Brain microvascular endothelial cell (primary cell): ENCODE measurements around the gene LAMC1.
A peak's percentile ranks its signal among the peaks of the same experiment; 100 is the strongest.

Experiments used
- DNase-seq: peaks from one replicate; pipeline ENCODE4 v3.0.0-alpha.2; 2020
- H3K27ac ChIP-seq: fragments of 250-450 bp; sonication (Bioruptor Pico); 2 replicates; pipeline ENCODE4 v1.5.1; 2020; ENCODE audit warnings: mild to moderate bottlenecking, moderate library complexity
- H3K27me3 ChIP-seq: fragments of 250-450 bp; sonication (Bioruptor Pico); replicated peaks from 2 replicates; pipeline ENCODE4 v1.5.1; 2020; ENCODE audit warnings: mild to moderate bottlenecking
- H3K36me3 ChIP-seq: fragments of 250-450 bp; sonication (Bioruptor Pico); replicated peaks from 2 replicates; pipeline ENCODE4 v1.5.1; 2020; ENCODE audit warnings: mild to moderate bottlenecking
- H3K4me3 ChIP-seq: 2 replicates; pipeline ENCODE4 v1.5.1; 2011; ENCODE audit warnings: low read depth, mild to moderate bottlenecking, control low read depth, low read length, moderate library complexity
- in situ Hi-C: cut with HindIII; loops from 2 replicates; pipeline ENCODE4 v1.10.0; 2017; ENCODE audit warnings: low sequenced_read_pairs, low pct_ligation_motif_present
- TF ChIP-seq, protein P1 (sequence below): IDR thresholded peaks from 2 replicates; pipeline ENCODE4 v1.5.1; 2011; ENCODE audit warnings: low read depth, mild to moderate bottlenecking, moderate library complexity, low read length, control low read depth, inconsistent platforms; ENCODE audit errors: missing control alignments

Gene LAMC1

GRCh38 chr1:183025782-183026774 lies 2.9 kb downstream of the LAMC1 start:
- Histone ChIP-seq H3K27me3 (no peaks in the 10 kb centered on the region), H3K4me3 (peak overlapping the region; percentile 96), H3K36me3 (peaks cover 4% of the 10 kb centered on the region), H3K27ac (peak overlapping the region; percentile 99)
- TF ChIP-seq, protein P1, sequence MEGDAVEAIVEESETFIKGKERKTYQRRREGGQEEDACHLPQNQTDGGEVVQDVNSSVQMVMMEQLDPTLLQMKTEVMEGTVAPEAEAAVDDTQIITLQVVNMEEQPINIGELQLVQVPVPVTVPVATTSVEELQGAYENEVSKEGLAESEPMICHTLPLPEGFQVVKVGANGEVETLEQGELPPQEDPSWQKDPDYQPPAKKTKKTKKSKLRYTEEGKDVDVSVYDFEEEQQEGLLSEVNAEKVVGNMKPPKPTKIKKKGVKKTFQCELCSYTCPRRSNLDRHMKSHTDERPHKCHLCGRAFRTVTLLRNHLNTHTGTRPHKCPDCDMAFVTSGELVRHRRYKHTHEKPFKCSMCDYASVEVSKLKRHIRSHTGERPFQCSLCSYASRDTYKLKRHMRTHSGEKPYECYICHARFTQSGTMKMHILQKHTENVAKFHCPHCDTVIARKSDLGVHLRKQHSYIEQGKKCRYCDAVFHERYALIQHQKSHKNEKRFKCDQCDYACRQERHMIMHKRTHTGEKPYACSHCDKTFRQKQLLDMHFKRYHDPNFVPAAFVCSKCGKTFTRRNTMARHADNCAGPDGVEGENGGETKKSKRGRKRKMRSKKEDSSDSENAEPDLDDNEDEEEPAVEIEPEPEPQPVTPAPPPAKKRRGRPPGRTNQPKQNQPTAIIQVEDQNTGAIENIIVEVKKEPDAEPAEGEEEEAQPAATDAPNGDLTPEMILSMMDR = no peak
- in situ Hi-C loops = no loop called here
- no peak for DNase-seq

DNA sequence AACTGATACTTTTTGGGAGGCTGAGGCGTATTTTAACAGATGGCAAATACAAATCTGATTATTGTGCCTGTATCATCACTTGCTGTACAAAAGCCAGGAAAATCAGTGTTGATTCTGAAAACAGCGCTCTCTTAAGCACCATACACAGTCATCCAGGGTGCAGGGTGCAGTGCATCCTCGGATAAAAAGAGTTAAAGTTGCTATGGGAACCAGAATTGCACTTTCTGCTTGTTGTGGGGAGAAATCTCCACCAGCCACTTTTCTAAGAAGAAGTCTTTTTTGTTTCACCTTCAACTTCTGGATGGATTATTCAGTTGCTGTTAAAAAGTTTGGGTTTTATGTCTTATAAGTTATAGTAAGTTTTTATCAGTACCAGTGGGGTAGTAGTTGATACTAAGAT lies 3.8 kb downstream of the LAMC1 start:
- DNase-seq = no peak
- Histone ChIP-seq H3K4me3 (peak overlapping the region; percentile 96), H3K27me3 (no peaks in the 10 kb centered on the region), H3K36me3 (peaks cover 4% of the 10 kb centered on the region), H3K27ac (peak overlapping the region; percentile 99)
- TF ChIP-seq, protein P1 = no peak
- in situ Hi-C loops = no loop called here

DNA sequence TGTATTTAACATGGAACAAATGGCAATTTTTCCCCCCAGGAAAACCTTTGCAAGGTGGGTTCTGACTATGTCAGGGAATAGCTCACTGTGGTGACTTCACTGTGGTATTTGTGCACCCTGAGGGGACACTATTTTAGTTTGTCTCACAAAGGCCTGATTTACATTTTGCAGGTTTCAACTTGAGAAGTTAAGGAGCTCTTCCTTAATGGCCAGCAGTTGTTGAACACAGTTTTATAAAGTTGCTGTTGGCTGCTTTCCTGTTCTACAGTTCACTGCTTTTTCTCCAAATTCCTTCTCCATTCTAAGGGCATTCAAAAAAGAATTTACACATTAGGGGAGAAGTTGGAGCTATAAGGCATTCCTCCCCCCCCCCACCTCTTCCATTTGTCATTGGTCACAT lies 4.6 kb downstream of the LAMC1 start:
- peaks cover 4% of the 10 kb centered on the region for H3K36me3 ChIP-seq
- DNase-seq = no peak
- H3K27me3 ChIP-seq = no peaks in the 10 kb centered on the region
- no peak overlapping the region for H3K4me3 ChIP-seq
- no peak overlapping the region for H3K27ac ChIP-seq
- in situ Hi-C loops = no loop called here
- TF ChIP-seq, protein P1 = no peak

DNA sequence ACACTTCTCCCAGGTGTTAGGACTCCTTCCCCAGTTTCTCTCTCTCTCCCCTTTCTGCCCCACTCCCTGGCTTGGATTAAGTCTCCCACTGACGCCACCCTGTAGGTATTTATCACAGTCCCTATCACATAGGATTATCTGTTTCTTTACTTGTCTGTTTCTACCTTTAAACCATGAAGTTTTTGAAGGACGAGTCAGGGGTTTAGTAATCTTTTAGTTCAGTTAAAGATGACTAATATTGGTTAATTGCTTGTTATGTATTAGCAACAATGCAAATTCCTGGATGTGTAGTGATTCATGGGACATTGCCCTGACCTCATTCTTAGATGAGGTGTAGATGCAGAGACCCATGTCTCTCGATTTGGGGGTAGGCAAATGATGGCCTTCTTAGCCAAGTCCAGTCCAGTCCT lies 6.4 kb downstream of the LAMC1 start:
- TF ChIP-seq, protein P1 = no peak
- Histone ChIP-seq H3K27ac (peak overlapping the region; percentile 55), H3K4me3 (no peak overlapping the region), H3K27me3 (no peaks in the 10 kb centered on the region), H3K36me3 (peaks cover 7% of the 10 kb centered on the region)
- DNase-seq = peak; percentile 51
- in situ Hi-C loops = no loop called here

DNA sequence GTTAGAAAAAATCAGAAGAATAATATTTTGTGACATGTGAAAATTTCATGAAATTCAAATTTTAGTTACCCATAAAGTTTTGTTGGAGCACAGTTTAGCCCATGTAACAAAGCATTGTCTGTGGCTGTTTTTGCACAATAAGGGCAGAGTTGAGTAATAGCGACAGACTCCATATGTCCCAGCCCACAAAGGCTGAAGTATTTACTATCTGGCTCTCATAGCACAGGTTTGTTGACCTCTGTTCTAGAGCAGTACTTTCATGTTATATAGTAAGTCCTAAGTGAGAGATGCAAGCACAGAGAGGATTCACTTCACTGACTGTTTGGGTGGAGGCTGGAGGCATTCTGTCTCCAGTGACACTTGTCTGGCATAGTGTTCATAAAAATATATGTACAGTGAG lies 6.8 kb downstream of the LAMC1 start:
- Histone ChIP-seq H3K27me3 (no peaks in the 10 kb centered on the region), H3K36me3 (peaks cover 7% of the 10 kb centered on the region), H3K27ac (peak overlapping the region; percentile 55), H3K4me3 (no peak overlapping the region)
- TF ChIP-seq, protein P1 = no peak
- DNase-seq = peak; percentile 35
- in situ Hi-C loops = no loop called here
